HepG2 (cell line): ENCODE results near the gene SH2D5. TPM values are rescaled to one million over a fixed set of nuclear protein-coding genes. Genes with fewer than 3 reads are reported as not detected.

Experiments
- ARNT ChIP-seq: fragments of 450-650 bp; IDR thresholded peaks from 2 replicates; pipeline ENCODE4 v1.6.1; 2017
- ATM ChIP-seq: fragments of 450-650 bp; IDR thresholded peaks from 2 replicates; pipeline ENCODE4 v1.7.1; 2017; ENCODE audit warnings: mild to moderate bottlenecking, borderline replicate concordance
- HMG20A ChIP-seq: IDR thresholded peaks from 2 replicates; pipeline ENCODE4 v1.6.1; 2016; ENCODE audit warnings: borderline replicate concordance
- HNF4A ChIP-seq: sonication (generic); formaldehyde crosslinking; IDR thresholded peaks from 2 replicates; pipeline ENCODE4 v1.4.0; 2020; ENCODE audit warnings: missing genetic modification reagents
- HNRNPLL ChIP-seq: fragments of 200-400 bp; formaldehyde crosslinking; IDR thresholded peaks from 2 replicates; pipeline ENCODE4 v1.6.1; 2017; ENCODE audit warnings: mild to moderate bottlenecking, low read depth, low read length; ENCODE audit not compliant: poor library complexity, severe bottlenecking
- MNT ChIP-seq: fragments of 450-650 bp; IDR thresholded peaks from 2 replicates; pipeline ENCODE4 v1.6.1; 2016
- NR2F2 ChIP-seq: IDR thresholded peaks from 2 replicates; pipeline ENCODE4 v1.6.1; 2012; ENCODE audit warnings: low read depth, inconsistent platforms, borderline replicate concordance
- ONECUT2 ChIP-seq: sonication (generic); formaldehyde crosslinking; IDR thresholded peaks from 2 replicates; pipeline ENCODE4 v1.4.0; 2020; ENCODE audit warnings: missing genetic modification reagents
- PHF20 ChIP-seq: sonication (generic); formaldehyde crosslinking; IDR thresholded peaks from 2 replicates; pipeline ENCODE4 v1.5.0; 2020; ENCODE audit warnings: mild to moderate bottlenecking, missing genetic modification reagents
- SIN3A ChIP-seq: IDR thresholded peaks from 2 replicates; pipeline ENCODE4 v1.6.1; 2011; ENCODE audit warnings: low read depth, mild to moderate bottlenecking, control low read depth, low read length, borderline replicate concordance
- ZFP41 ChIP-seq: sonication (generic); formaldehyde crosslinking; IDR thresholded peaks from 2 replicates; pipeline ENCODE4 v1.4.0; 2020; ENCODE audit warnings: mild to moderate bottlenecking, missing genetic modification reagents, borderline replicate concordance
- ZNF256 ChIP-seq: sonication (generic); formaldehyde crosslinking; conservative IDR thresholded peaks from 2 replicates; pipeline ENCODE4 v1.4.0; 2020; ENCODE audit warnings: missing genetic modification reagents
- ZNF33A ChIP-seq: sonication (generic); formaldehyde crosslinking; IDR thresholded peaks from 2 replicates; pipeline ENCODE4 v1.5.1; 2020; ENCODE audit warnings: missing genetic modification reagents, mild to moderate bottlenecking, moderate library complexity, borderline replicate concordance
- ZNF468 ChIP-seq: sonication (generic); formaldehyde crosslinking; IDR thresholded peaks from 2 replicates; pipeline ENCODE4 v1.8.0; 2022; ENCODE audit warnings: mild to moderate bottlenecking, moderate library complexity, missing genetic modification reagents
- ZNF556 ChIP-seq: sonication (generic); formaldehyde crosslinking; IDR thresholded peaks from 2 replicates; pipeline ENCODE4 v1.4.0; 2020; ENCODE audit warnings: mild to moderate bottlenecking, missing genetic modification reagents, borderline replicate concordance
- ZNF614 ChIP-seq: IDR thresholded peaks from 2 replicates; pipeline ENCODE4 v1.6.1; 2018; ENCODE audit warnings: missing biosample characterization, missing genetic modification reagents, inconsistent platforms, borderline replicate concordance
- ZNF720 ChIP-seq: sonication (generic); formaldehyde crosslinking; IDR thresholded peaks from 2 replicates; pipeline ENCODE4 v1.4.0; 2020; ENCODE audit warnings: missing genetic modification reagents
- ZNF746 ChIP-seq: sonication (generic); formaldehyde crosslinking; IDR thresholded peaks from 2 replicates; pipeline ENCODE4 v1.8.0; 2022; ENCODE audit warnings: mild to moderate bottlenecking, missing genetic modification reagents
- ZNF773 ChIP-seq: sonication (generic); formaldehyde crosslinking; IDR thresholded peaks from 2 replicates; pipeline ENCODE4 v1.4.0; 2020; ENCODE audit warnings: missing genetic modification reagents, borderline replicate concordance
- ZNF839 ChIP-seq: sonication (generic); formaldehyde crosslinking; IDR thresholded peaks from 2 replicates; pipeline ENCODE4 v1.4.0; 2020; ENCODE audit warnings: missing genetic modification reagents, mild to moderate bottlenecking, borderline replicate concordance
- polyA plus RNA-seq, 8 experiments: library from polyadenylated mRNA; depleted of rRNA in 3 of 8; stranded (reverse) in 7 of 8; unstranded in 1 of 8; fragments of >200 nt; fragmentation: Illumina TruSeq in 4 of 8; extraction: Trizol in 4 of 8; gene quantifications; 2 replicates each; pipeline versions ENCODE4 v1.2.1 to v1.2.3, GENCODE V29; 2011 to 2016; ENCODE audit warnings: low read depth in 4 of 8, missing spikeins in 1 of 8, mixed read lengths in 1 of 8; ENCODE audit not compliant: insufficient read depth in 1 of 8
- total RNA-seq, 5 experiments: library from RNA; depleted of rRNA; stranded (reverse); fragments of >200 nt; fragmentation: Illumina TruSeq; extraction: Trizol; gene quantifications; 2 replicates each; pipeline ENCODE4 v1.2.3, GENCODE V29; 2016; ENCODE audit warnings: low read depth in 1 of 5
- TF ChIP-seq, protein P1 (sequence below): sonication (generic); formaldehyde crosslinking; IDR thresholded peaks from 2 replicates; pipeline ENCODE4 v1.5.0; 2020; ENCODE audit warnings: missing genetic modification reagents
- TF ChIP-seq, protein P2 (sequence below): IDR thresholded peaks from 2 replicates; pipeline ENCODE4 v1.6.1; 2016; ENCODE audit warnings: mild to moderate bottlenecking, missing biosample characterization, missing genetic modification reagents
- TF ChIP-seq, protein P3 (sequence below): sonication (generic); formaldehyde crosslinking; conservative IDR thresholded peaks from 2 replicates; pipeline ENCODE4 v1.8.0; 2022; ENCODE audit warnings: low read depth, missing genetic modification reagents
- TF ChIP-seq, protein P4 (sequence below): sonication (generic); formaldehyde crosslinking; IDR thresholded peaks from 2 replicates; pipeline ENCODE4 v1.8.1; 2022; ENCODE audit warnings: low read depth, mild to moderate bottlenecking, missing genetic modification reagents

Gene SH2D5
- total and polyA plus RNA-seq, 2 of the 13 experiments (the other 11 are each of a cell fraction or from before 2014, with no cell fraction given) = 1.2 to 3.4 TPM

DNA sequence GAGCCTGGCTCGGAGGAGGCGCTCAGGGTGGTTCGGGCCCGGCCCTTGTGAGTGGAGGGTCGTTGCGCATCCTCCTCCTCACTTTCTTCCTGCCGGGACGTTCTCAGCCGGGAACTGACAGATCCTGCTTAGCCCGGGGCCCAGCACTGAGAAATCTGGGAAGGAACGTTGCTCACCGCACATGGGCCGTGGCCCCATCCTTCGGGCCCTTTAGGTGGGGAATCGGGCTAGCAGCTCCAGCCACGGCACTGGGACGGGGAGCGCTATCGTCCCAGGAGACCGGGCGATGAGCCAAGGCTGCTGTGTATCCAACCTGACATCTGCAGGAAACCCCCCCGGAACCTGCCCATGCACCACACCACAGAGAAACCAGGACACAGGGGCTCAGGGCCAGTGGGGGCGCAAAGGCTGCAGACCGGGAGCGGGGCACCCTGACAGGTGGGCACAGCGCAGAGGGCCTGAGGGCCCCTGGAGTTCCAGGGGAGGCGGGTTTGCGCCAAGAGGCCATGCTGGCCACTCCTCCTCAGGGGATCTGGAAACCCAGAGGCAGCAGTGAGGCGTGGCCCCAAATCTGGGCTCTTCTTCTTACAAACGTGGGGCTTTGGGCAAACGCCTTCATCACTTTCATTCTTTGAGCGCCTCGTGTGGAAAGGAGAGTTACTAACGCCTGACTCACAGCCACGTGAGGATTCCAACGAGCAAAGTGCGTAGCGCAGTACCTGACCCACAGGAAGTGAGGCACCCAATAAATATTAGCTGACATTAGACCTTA, at the start of gene SH2D5 (continued):
- peak; percentile 75 for TF ChIP-seq HNRNPLL
- TF ChIP-seq SIN3A = no peak
- TF ChIP-seq, protein P1, sequence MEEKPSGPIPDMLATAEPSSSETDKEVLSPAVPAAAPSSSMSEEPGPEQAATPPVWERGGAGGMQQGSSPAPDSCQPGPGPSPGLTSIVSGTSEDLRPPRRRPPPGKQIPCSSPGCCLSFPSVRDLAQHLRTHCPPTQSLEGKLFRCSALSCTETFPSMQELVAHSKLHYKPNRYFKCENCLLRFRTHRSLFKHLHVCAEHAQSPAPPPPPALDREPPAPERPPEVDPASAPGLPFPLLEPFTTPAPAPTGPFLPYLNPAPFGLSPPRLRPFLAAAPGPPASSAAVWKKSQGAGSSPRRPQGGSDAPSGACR (CRISPR knock-in tag) = no peak
- no peak for TF ChIP-seq ZNF720
- TF ChIP-seq ONECUT2 = no peak
- TF ChIP-seq ZNF773 (CRISPR knock-in tag) = 0 out of 2 replicates have a peak, but pooled peaks have one; percentile 62
- no peak for TF ChIP-seq ZNF468 (CRISPR knock-in tag)
- TF ChIP-seq, protein P2, sequence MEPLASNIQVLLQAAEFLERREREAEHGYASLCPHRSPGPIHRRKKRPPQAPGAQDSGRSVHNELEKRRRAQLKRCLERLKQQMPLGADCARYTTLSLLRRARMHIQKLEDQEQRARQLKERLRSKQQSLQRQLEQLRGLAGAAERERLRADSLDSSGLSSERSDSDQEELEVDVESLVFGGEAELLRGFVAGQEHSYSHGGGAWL (CRISPR knock-in tag) = no peak
- 0 out of 2 replicates have a peak, but pooled peaks have one; percentile 68 for TF ChIP-seq ZNF33A (CRISPR knock-in tag)
- TF ChIP-seq ATM = no peak
- peak; percentile 29; the same call in 1 of the 2 replicates for TF ChIP-seq ZNF746 (CRISPR knock-in tag)
- TF ChIP-seq ZNF556 (CRISPR knock-in tag) = no peak
- TF ChIP-seq NR2F2 = no peak
- TF ChIP-seq ARNT = no peak
- peak; percentile 71 for TF ChIP-seq HNF4A (CRISPR knock-in tag)
- TF ChIP-seq MNT = peak; percentile 71
- peak; percentile 41; the same call in 1 of the 2 replicates for TF ChIP-seq PHF20 (CRISPR knock-in tag)
- no peak for TF ChIP-seq HMG20A
- peak; percentile 9; the same call in 1 of the 2 replicates for TF ChIP-seq ZNF614 (CRISPR knock-in tag)
- TF ChIP-seq, protein P3, sequence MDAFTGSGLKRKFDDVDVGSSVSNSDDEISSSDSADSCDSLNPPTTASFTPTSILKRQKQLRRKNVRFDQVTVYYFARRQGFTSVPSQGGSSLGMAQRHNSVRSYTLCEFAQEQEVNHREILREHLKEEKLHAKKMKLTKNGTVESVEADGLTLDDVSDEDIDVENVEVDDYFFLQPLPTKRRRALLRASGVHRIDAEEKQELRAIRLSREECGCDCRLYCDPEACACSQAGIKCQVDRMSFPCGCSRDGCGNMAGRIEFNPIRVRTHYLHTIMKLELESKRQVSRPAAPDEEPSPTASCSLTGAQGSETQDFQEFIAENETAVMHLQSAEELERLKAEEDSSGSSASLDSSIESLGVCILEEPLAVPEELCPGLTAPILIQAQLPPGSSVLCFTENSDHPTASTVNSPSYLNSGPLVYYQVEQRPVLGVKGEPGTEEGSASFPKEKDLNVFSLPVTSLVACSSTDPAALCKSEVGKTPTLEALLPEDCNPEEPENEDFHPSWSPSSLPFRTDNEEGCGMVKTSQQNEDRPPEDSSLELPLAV (CRISPR knock-in tag) = no peak
- TF ChIP-seq, protein P4, sequence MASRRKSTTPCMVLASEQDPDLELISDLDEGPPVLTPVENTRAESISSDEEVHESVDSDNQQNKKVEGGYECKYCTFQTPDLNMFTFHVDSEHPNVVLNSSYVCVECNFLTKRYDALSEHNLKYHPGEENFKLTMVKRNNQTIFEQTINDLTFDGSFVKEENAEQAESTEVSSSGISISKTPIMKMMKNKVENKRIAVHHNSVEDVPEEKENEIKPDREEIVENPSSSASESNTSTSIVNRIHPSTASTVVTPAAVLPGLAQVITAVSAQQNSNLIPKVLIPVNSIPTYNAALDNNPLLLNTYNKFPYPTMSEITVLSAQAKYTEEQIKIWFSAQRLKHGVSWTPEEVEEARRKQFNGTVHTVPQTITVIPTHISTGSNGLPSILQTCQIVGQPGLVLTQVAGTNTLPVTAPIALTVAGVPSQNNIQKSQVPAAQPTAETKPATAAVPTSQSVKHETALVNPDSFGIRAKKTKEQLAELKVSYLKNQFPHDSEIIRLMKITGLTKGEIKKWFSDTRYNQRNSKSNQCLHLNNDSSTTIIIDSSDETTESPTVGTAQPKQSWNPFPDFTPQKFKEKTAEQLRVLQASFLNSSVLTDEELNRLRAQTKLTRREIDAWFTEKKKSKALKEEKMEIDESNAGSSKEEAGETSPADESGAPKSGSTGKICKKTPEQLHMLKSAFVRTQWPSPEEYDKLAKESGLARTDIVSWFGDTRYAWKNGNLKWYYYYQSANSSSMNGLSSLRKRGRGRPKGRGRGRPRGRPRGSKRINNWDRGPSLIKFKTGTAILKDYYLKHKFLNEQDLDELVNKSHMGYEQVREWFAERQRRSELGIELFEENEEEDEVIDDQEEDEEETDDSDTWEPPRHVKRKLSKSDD (CRISPR knock-in tag) = no peak
- TF ChIP-seq ZFP41 = no peak
- 0 out of 2 replicates have a peak, but pooled peaks have one; percentile 65 for TF ChIP-seq ZNF256 (CRISPR knock-in tag)
- TF ChIP-seq ZNF839 (CRISPR knock-in tag) = no peak
